GM20000 (cell line): ENCODE results near the gene FARP2.

Source experiments
- DNase-seq: peaks from one replicate; pipeline ENCODE4 v3.0.0; 2012; ENCODE audit warnings: low spot score
- TF ChIP-seq, protein P1 (sequence below): IDR thresholded peaks from 2 replicates; pipeline ENCODE4 v1.5.1; 2012; ENCODE audit warnings: mild to moderate bottlenecking, control low read depth; ENCODE audit errors: extremely low read depth, missing control alignments

Gene FARP2, protein sequence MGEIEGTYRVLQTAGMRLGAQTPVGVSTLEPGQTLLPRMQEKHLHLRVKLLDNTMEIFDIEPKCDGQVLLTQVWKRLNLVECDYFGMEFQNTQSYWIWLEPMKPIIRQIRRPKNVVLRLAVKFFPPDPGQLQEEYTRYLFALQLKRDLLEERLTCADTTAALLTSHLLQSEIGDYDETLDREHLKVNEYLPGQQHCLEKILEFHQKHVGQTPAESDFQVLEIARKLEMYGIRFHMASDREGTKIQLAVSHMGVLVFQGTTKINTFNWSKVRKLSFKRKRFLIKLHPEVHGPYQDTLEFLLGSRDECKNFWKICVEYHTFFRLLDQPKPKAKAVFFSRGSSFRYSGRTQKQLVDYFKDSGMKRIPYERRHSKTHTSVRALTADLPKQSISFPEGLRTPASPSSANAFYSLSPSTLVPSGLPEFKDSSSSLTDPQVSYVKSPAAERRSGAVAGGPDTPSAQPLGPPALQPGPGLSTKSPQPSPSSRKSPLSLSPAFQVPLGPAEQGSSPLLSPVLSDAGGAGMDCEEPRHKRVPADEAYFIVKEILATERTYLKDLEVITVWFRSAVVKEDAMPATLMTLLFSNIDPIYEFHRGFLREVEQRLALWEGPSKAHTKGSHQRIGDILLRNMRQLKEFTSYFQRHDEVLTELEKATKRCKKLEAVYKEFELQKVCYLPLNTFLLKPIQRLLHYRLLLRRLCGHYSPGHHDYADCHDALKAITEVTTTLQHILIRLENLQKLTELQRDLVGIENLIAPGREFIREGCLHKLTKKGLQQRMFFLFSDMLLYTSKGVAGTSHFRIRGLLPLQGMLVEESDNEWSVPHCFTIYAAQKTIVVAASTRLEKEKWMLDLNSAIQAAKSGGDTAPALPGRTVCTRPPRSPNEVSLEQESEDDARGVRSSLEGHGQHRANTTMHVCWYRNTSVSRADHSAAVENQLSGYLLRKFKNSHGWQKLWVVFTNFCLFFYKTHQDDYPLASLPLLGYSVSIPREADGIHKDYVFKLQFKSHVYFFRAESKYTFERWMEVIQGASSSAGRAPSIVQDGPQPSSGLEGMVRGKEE

DNA sequence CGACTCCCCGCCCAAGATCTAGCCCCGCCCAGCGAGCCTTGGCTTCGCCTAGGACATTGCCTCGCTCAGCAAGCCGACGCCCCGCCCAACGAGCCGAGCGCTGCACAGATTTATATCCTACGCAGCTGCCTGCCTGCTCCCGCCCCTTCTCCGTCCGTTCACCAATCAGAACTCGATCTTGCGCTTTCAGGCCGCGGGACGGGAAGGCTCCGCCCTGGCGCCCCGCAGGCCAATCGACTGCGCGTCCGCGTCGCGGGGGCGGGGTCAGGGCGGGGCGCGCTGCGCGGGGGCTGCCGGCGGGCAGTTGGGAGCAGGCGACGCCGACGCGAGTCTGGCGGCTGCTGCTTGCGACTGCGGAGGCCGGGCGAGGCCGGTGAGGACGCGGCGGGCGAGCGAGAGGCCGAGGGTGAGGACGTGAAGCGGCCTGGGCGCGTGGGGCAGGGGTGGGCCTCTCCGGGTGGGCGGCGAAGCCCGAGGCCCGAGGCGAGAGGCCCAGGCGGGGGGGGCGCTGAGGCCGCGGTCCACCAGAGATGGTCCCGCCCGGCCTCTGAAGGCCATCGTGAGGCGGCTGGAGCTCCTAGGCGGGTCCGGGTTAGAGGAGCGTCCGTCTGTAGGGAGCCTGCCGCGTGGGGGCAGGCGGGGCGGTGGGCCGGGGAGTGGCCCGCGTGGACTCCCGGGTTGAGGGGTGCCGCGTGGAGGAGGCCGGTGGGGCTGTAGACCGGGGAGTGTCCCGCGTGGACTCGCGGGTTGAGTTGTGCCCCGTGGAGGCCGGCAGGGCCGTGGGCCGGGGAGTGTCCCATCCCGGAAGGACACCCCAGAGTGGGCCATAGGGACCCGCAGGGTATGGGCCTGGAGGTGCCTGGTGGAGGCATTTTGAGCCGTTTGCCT, at the start of gene FARP2:
Gene FARP2 (plus strand): TSS at position 303 of the 888 bp plus-strand sequence. CDS start 16,823 bp downstream, outside the sequence.
- peak; percentile 95 for DNase-seq
- TF ChIP-seq, protein P1, sequence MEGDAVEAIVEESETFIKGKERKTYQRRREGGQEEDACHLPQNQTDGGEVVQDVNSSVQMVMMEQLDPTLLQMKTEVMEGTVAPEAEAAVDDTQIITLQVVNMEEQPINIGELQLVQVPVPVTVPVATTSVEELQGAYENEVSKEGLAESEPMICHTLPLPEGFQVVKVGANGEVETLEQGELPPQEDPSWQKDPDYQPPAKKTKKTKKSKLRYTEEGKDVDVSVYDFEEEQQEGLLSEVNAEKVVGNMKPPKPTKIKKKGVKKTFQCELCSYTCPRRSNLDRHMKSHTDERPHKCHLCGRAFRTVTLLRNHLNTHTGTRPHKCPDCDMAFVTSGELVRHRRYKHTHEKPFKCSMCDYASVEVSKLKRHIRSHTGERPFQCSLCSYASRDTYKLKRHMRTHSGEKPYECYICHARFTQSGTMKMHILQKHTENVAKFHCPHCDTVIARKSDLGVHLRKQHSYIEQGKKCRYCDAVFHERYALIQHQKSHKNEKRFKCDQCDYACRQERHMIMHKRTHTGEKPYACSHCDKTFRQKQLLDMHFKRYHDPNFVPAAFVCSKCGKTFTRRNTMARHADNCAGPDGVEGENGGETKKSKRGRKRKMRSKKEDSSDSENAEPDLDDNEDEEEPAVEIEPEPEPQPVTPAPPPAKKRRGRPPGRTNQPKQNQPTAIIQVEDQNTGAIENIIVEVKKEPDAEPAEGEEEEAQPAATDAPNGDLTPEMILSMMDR, result no peak

DNA sequence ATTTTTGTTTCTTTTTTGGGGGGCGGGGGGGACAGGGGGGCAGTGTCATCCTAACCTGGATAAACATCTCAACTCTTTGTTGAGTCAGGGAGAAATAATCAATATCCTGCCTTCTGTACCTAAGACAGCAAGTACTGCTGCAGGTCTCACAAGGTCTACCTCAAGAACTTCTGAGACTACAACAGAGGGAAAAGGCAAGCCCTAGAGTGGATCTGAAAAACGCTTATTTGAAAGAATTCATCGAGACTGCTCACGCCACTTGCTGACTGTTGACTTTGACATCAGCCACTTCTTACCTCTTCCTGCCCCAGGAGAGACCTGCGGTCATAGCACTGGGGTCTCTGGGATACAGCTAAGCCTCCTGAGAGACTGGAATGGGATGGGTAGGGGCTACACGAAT, 49.0 kb upstream of the FARP2 start:
- TF ChIP-seq, protein P1, result no peak
- no peak for DNase-seq

DNA sequence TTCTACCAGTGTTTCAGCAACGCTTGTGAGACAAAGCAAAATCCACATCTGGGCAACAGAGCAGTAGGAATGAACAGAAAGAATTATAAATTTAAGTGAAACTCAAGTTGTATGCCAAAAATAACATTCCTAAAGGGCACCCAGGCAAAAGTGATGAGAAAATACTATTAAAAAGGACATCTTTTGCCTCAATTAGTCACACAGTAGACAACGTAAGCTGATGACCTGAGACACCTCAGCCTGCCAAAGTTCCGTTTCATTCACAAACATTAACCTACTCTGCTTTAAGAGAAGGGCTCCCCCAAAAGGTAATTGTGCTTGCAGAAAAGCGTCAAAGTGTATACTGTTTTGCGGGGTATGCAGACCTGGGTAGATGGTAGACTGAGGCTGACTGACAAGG, 47.8 kb upstream of the FARP2 start:
- TF ChIP-seq, protein P1, result no peak
- no peak for DNase-seq

DNA sequence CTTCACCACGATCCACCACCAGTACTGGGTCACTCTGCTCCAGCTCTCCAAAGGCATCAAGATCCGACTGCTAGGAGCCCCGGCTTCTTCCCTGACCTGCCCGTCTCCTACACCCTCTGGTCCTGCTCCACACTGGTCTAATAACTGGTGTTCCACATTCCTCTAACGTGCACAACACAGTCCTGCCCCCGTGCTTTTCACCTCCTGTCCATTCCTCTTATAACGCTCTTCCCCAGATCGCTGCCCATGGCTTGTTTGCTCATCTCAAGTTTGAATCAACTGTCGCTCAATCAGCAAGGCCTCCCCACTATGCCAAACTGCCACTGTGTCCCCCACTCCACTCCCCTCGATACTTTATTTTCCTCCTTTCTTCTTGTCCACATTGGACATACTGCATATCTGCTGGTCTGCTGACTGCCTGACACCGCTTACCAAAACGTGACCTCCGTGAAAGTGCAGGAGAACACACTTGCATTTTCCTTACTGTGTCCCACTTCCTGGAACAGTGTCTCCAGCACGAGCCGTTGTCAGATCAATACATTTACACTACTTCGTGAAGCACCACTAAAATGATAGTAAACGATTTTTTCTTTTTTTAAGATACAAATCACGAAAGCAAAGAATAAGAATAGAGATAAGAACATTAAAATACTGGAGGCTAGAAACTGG, 47.1 kb upstream of the FARP2 start:
- TF ChIP-seq, protein P1, result no peak

DNA sequence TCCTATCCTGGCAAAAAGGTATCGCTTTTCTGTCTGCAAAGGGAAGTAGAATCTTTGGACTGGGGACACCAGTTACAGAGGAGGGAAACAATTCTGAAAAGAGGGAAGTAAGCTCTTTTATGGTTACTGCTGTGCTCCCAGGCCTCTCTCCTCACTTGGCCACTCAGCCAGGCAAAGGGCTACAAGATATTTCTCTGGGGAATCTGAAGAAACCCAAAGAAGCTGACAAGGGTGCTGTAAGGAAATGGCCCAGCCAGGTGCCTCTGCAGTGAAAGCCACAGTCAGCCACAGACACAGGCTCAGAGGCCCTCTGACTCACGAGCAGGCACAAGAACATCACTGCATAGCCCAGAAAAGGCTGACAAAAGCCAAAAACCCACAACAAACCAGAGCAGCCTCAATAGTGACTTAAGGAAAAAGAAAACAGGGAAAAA, 46.4 kb upstream of the FARP2 start:
- DNase-seq, result peak; percentile 67
- TF ChIP-seq, protein P1, result no peak

More for the DNA sequence above, 47.1 kb upstream of the FARP2 start:
- DNase-seq, result no peak

DNA sequence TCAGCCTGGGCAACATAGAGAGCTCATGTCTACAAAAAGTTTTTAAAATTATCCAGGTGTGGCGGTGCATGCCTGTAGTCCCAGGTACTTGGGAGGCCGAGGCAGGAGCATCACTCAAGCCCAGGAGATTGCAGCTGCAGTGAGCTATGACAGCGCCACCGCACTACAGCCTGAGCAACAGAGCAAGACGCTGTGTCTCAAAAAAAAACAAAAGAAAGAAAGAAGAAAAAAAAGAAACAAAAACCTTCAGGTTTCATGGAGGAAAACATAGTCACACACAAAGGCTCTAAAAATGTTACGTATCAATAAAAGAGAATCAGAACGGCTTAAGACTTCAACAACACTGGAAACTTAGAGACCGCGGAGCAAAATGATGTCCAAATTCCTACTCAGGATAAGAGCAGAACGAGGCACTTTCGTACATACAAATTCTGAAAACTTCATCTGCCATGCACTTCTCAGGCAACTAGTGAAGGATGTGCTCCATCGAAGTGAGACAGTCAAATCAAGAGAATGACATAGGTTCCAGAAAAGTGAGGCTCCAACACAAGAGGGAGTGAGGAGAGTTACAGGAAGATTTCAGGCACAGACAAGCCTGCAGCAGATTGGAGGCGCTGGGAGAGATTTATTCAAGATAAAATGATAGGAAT, 45.0 kb upstream of the FARP2 start:
- DNase-seq, result no peak
- TF ChIP-seq, protein P1, result no peak
